A549 treated with CORT108297 at 1 μM for 4 hours (cell line): ENCODE results near the gene LY9. TPM values are rescaled to one million over a fixed set of nuclear protein-coding genes. Genes with fewer than 3 reads are reported as not detected.

Experiments used
- total RNA-seq: library from RNA; stranded (reverse); fragments of 200-300 nt; extraction: Qiagen RNA extraction; gene quantifications from 5 replicates; pipeline ENCODE4 v1.2.3, GENCODE V29; 2022

Gene LY9
- 0.06 to 0.10 TPM (median 0.08 TPM) in 5 replicates for total RNA-seq

GRCh38 chr1:160795951-160796383 is at the start of gene LY9:
TSS of gene LY9 (plus strand) at chr1:160796174. CDS start at chr1:160796188, 14 bp downstream.

GRCh38 chr1:160862203-160863060 is 66.5 kb downstream of the LY9 start, which contains the start of gene CD244:
TSS of gene CD244 (minus strand) at chr1:160862887. CDS start at chr1:160862677, 210 bp downstream.

Other genes starting within 250 kb of the LY9 start
- not detected in 5 replicates for gene CD84, start 216.7 kb upstream of the LY9 start, total RNA-seq
- gene SLAMF1, start 149.1 kb upstream of the LY9 start, total RNA-seq: not detected in 5 replicates
- not detected in 5 replicates for gene CD48, start 84.4 kb upstream of the LY9 start, total RNA-seq
- gene SLAMF7, start 56.9 kb upstream of the LY9 start, total RNA-seq: 1.4 to 2.5 TPM (median 1.9 TPM) in 5 replicates
- not detected in 5 replicates for gene CD244, start 66.7 kb downstream of the LY9 start, total RNA-seq
- gene ITLN1, start 89.0 kb downstream of the LY9 start, total RNA-seq: not detected in 5 replicates
- gene ITLN2, start 158.6 kb downstream of the LY9 start, total RNA-seq: 0.13 to 0.34 TPM (median 0.24 TPM) in 4 of 5 replicates, not detected in the other
- 30.7 to 59.9 TPM (median 54.1 TPM) in 5 replicates for gene F11R, start 225.0 kb downstream of the LY9 start, total RNA-seq
- gene TSTD1, start 242.8 kb downstream of the LY9 start, total RNA-seq: 0.20 to 0.42 TPM (median 0.29 TPM) in 4 of 5 replicates, not detected in the other
- 44.2 to 52.9 TPM (median 51.4 TPM) in 5 replicates for gene USF1, start 249.8 kb downstream of the LY9 start, total RNA-seq